Loucy (cell line): ENCODE measurements around the gene FGD6.
A peak's percentile ranks its signal among the peaks of the same experiment; 100 is the strongest.
"Not testable (repeated sequence)": the region's sequence is repeated elsewhere in the genome, so short reads cannot be mapped to it uniquely, and the experiment has no call there.

ENCODE experiments used
- H2AFZ ChIP-seq: fragments of 200-600 bp; sonication (generic); 2 replicates; pipeline ENCODE4 v1.6.0; 2016; ENCODE audit warnings: antibody characterized with exemption, mild to moderate bottlenecking, low read length, moderate library complexity
- H3F3A ChIP-seq: fragments of 200-600 bp; 2 replicates; pipeline ENCODE4 v1.6.0; 2016; ENCODE audit warnings: antibody characterized with exemption, low read depth, mild to moderate bottlenecking
- H3K27me3 ChIP-seq: fragments of 200-600 bp; sonication (generic); 2 replicates; pipeline ENCODE4 v1.6.1; 2014; ENCODE audit warnings: low read length, mild to moderate bottlenecking; ENCODE audit not compliant: insufficient read depth, poor library complexity, severe bottlenecking
- H3K36me3 ChIP-seq: fragments of 200-600 bp; sonication (generic); 2 replicates; pipeline ENCODE4 v1.6.1; 2016; ENCODE audit warnings: low read length; ENCODE audit not compliant: insufficient read depth
- H3K4me1 ChIP-seq: fragments of 200-600 bp; sonication (generic); 2 replicates; pipeline ENCODE4 v1.5.1; 2014; ENCODE audit warnings: low read length, mild to moderate bottlenecking; ENCODE audit not compliant: insufficient read depth, poor library complexity, severe bottlenecking
- H3K4me2 ChIP-seq: fragments of 200-600 bp; sonication (generic); 2 replicates; pipeline ENCODE4 v1.6.0; 2014; ENCODE audit warnings: antibody characterized with exemption, low read length, low read depth, mild to moderate bottlenecking; ENCODE audit not compliant: poor library complexity, severe bottlenecking
- H3K4me3 ChIP-seq: fragments of 200-600 bp; sonication (generic); 2 replicates; pipeline ENCODE4 v1.5.1; 2014; ENCODE audit warnings: low read length, mild to moderate bottlenecking, mixed read lengths; ENCODE audit not compliant: poor library complexity, severe bottlenecking
- H3K79me2 ChIP-seq: fragments of 200-600 bp; sonication (generic); 2 replicates; pipeline ENCODE4 v1.6.1; 2014; ENCODE audit warnings: low read length; ENCODE audit not compliant: insufficient read depth
- H3K9ac ChIP-seq: fragments of 200-600 bp; sonication (generic); 2 replicates; pipeline ENCODE4 v1.6.0; 2014; ENCODE audit warnings: mild to moderate bottlenecking, low read depth, low read length, moderate library complexity; ENCODE audit not compliant: poor library complexity, severe bottlenecking
- H3K9me2 ChIP-seq: fragments of 200-600 bp; sonication (generic); replicated peaks from 2 replicates; pipeline ENCODE4 v1.6.1; 2016; ENCODE audit warnings: low read depth, low read length, mixed read lengths
- H3K9me3 ChIP-seq: fragments of 200-600 bp; sonication (generic); 2 replicates; pipeline ENCODE4 v1.6.1; 2014; ENCODE audit warnings: mild to moderate bottlenecking, antibody characterized with exemption, low read length, low read depth; ENCODE audit not compliant: insufficient read depth
- H4K20me1 ChIP-seq: fragments of 200-600 bp; sonication (generic); 2 replicates; pipeline ENCODE4 v1.6.0; 2014; ENCODE audit warnings: antibody characterized with exemption, low read length, mild to moderate bottlenecking; ENCODE audit not compliant: insufficient read depth, poor library complexity, severe bottlenecking
- EZH2phosphoT487 ChIP-seq: fragments of 200-600 bp; IDR thresholded peaks from 2 replicates; pipeline ENCODE4 v1.6.1; 2018; ENCODE audit warnings: antibody characterized with exemption, mild to moderate bottlenecking, moderate library complexity, borderline replicate concordance
- TF ChIP-seq, protein P1 (sequence below): fragments of 200-600 bp; sonication (generic); conservative IDR thresholded peaks from 2 replicates; pipeline ENCODE4 v1.5.1; 2014; ENCODE audit warnings: mild to moderate bottlenecking, antibody characterized with exemption, low read length

Gene FGD6

DNA sequence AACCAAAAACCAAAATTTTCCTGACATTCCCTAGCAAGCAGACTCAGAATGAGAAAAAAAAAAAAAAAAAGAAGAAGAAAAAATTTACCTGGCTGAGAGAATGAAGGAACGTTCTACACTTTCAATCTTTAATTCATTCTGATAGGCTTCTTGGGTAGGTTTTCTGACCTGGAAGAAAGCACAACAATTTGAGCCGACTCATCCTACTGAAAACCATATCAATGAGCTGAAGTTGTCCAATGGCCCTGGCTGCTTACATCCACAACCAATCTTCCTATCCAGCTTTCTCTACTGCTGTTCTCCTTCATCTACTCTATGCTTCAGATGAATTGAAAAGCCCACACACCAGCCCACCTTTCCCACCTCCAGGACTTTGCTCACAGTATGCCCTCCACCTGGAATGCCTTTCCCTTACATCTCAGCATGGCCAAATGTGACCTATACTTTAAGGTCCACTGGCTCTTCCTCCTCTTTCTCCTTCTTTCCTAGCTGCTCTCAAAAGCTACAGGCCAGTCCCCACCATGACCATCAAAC is 112.3 kb downstream of the FGD6 start:
- H3K9me3 ChIP-seq, result no peaks in the 10 kb centered on the region
- no peak overlapping the region for H2AFZ ChIP-seq
- no peaks in the 10 kb centered on the region for H4K20me1 ChIP-seq
- no peaks in the 10 kb centered on the region for H3K36me3 ChIP-seq
- H3F3A ChIP-seq, result no peaks in the 10 kb centered on the region
- H3K4me2 ChIP-seq, result no peak overlapping the region
- H3K9me2 ChIP-seq, result no peaks in the 10 kb centered on the region
- no peaks in the 10 kb centered on the region for H3K27me3 ChIP-seq
- no peak for TF ChIP-seq EZH2phosphoT487
- TF ChIP-seq, protein P1, sequence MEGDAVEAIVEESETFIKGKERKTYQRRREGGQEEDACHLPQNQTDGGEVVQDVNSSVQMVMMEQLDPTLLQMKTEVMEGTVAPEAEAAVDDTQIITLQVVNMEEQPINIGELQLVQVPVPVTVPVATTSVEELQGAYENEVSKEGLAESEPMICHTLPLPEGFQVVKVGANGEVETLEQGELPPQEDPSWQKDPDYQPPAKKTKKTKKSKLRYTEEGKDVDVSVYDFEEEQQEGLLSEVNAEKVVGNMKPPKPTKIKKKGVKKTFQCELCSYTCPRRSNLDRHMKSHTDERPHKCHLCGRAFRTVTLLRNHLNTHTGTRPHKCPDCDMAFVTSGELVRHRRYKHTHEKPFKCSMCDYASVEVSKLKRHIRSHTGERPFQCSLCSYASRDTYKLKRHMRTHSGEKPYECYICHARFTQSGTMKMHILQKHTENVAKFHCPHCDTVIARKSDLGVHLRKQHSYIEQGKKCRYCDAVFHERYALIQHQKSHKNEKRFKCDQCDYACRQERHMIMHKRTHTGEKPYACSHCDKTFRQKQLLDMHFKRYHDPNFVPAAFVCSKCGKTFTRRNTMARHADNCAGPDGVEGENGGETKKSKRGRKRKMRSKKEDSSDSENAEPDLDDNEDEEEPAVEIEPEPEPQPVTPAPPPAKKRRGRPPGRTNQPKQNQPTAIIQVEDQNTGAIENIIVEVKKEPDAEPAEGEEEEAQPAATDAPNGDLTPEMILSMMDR, result no peak
- H3K4me3 ChIP-seq, result no peak overlapping the region
- no peaks in the 10 kb centered on the region for H3K79me2 ChIP-seq
- H3K4me1 ChIP-seq, result peaks cover 6% of the 10 kb centered on the region
- H3K9ac ChIP-seq, result no peak overlapping the region

DNA sequence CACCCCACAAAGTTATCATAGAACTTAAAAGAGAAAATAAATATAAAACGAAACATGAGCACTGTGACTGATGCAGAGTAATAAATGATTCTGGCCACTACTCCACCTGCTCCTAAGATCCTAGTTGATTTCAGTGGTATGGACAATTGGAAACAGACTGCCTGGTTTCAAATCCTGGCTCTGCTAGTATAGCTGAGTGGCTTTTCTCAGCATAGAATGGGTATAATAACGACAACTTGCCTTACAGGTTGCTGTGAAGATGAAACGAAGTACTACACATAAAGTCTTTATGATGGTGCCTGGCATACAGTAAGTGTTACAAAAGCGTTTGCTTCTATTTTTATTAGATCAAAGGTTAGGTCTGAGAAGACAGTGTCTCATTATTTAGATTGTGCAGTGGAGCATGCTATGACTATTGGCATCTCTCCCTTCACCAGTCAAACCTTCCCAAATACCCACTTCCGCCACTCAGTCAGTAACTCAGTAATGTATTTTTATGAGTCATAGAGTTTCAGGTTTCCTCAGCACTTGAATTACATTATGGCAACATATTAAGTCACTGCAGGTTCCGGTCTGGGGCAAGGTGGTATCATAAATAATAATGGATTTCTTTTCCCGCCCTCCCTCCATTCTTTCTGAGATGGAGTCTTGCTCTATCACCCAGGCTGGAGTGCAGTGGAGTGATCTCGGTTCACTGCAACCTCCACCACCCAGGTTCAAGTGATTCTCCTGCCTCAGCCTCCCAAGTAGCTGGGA is 114.2 kb downstream of the FGD6 start:
- Histone ChIP-seq H3K4me1 (peaks cover 6% of the 10 kb centered on the region), H3K4me3 (no peak overlapping the region), H3K9me3 (no peaks in the 10 kb centered on the region), H3K36me3 (no peaks in the 10 kb centered on the region), H2AFZ (no peak overlapping the region), H3F3A (no peaks in the 10 kb centered on the region), H3K9ac (no peak overlapping the region), H4K20me1 (no peaks in the 10 kb centered on the region), H3K27me3 (no peaks in the 10 kb centered on the region), H3K79me2 (no peaks in the 10 kb centered on the region), H3K9me2 (no peaks in the 10 kb centered on the region), H3K4me2 (peak overlapping the region; percentile 25)
- TF ChIP-seq EZH2phosphoT487, result no peak
- TF ChIP-seq, protein P1, result no peak

DNA sequence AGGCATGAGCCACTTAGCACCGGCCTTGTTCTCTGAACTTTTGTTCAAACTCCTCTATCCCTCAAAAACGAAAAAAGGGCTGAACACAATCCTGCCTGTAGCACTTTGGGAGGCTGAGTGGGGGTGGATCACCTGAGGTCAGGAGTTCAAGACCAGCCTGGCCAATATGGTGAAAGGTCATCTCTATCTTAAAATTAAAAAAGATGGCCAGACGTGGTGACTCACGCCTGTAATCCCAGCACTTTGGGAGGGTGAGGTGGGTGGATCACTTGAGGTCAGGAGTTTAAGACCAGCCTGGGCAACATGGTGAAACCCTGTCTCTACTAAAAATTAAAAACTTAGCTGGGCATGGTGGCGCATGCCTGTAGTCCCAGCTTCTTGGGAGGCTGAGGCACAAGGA is 115.3 kb downstream of the FGD6 start:
- H3K9ac ChIP-seq, H3K4me1 ChIP-seq, H3F3A ChIP-seq, H2AFZ ChIP-seq, H3K36me3 ChIP-seq, H3K79me2 ChIP-seq, H3K4me2 ChIP-seq, H4K20me1 ChIP-seq, H3K9me3 ChIP-seq, H3K4me3 ChIP-seq, H3K27me3 ChIP-seq, H3K9me2 ChIP-seq: not testable (repeated sequence)
